T-helper 1 cell treated with Interleukin-12 subunit alpha and Interleukin-12 subunit beta and Interleukin-4 antibody, amounts not matched to agents 30 μg/mL and 1 μg/mL, for 36 hours (primary cell): Measurements from ENCODE around the gene SKAP1.
"Not testable (repeated sequence)": the region's sequence is repeated elsewhere in the genome, so short reads cannot be mapped to it uniquely, and the experiment has no call there.

Experiments
- H3K27ac Mint-ChIP-seq: one replicate; pipeline ENCODE4 v1.8.0; 2021; ENCODE audit warnings: mild to moderate bottlenecking, mixed read lengths
- H3K27me3 Mint-ChIP-seq: one replicate; pipeline ENCODE4 v1.8.0; 2021; ENCODE audit warnings: low read depth, mixed read lengths
- H3K36me3 Mint-ChIP-seq: one replicate; pipeline ENCODE4 v1.8.0; 2021; ENCODE audit warnings: low read depth, mixed read lengths
- H3K4me1 Mint-ChIP-seq: one replicate; pipeline ENCODE4 v1.8.0; 2021; ENCODE audit warnings: low read depth, mixed read lengths
- H3K4me3 Mint-ChIP-seq: one replicate; pipeline ENCODE4 v1.8.0; 2021; ENCODE audit warnings: mild to moderate bottlenecking, moderate library complexity, mixed read lengths
- H3K9me3 Mint-ChIP-seq: one replicate; pipeline ENCODE4 v1.8.0; 2021; ENCODE audit warnings: mixed read lengths

Gene SKAP1

DNA sequence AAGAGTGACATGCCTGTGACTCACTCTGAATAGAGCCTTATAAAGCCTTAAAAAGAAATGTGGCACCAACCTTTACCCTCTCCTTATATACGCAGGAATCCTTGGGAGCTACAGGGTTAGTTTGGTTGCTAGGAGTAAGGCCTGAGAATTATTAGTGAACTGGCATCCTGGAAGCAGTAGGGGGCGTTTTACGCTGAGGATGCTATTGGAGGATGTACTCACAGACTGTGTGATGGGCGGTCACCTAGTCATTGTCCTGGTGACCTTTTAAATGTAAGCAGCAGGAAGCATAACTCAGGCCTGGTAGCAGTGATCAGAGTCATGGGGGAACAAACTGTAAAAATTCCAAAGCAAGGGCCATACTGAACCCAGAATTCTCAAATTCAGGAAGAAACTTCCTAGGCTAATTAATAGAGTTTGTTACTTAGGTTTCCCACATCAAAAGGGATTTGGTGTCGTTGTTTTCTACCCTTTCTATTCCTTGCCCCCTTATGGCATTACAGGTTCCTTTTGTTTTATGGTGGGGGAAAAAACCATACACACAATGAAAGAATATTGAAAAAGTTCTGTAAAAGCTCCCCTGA, 168.6 kb downstream of the SKAP1 start:
- no peaks in the 10 kb centered on the region for H3K9me3 Mint-ChIP-seq
- no peak overlapping the region for H3K27ac Mint-ChIP-seq
- peaks cover 15% of the 10 kb centered on the region for H3K4me1 Mint-ChIP-seq
- no peaks in the 10 kb centered on the region for H3K27me3 Mint-ChIP-seq
- H3K4me3 Mint-ChIP-seq, result no peak overlapping the region
- H3K36me3 Mint-ChIP-seq, result peaks cover 1% of the 10 kb centered on the region

- Mint-ChIP-seq H3K4me1 (peaks cover 6% of the 10 kb centered on the region), H3K9me3 (no peaks in the 10 kb centered on the region)
Measured at GRCh38 chr17:48259694-48260291, 170.2 kb downstream of the SKAP1 start.

GRCh38 chr17:48258331-48258730, 171.7 kb downstream of the SKAP1 start:
- no peak overlapping the region for H3K4me3 Mint-ChIP-seq
- no peaks in the 10 kb centered on the region for H3K27me3 Mint-ChIP-seq
- no peaks in the 10 kb centered on the region for H3K9me3 Mint-ChIP-seq
- H3K36me3 Mint-ChIP-seq, result peaks cover 4% of the 10 kb centered on the region
- H3K4me1 Mint-ChIP-seq, result peaks cover 2% of the 10 kb centered on the region
- H3K27ac Mint-ChIP-seq, result no peak overlapping the region

More at GRCh38 chr17:48259694-48260291, 170.2 kb downstream of the SKAP1 start:
- Mint-ChIP-seq H3K36me3 (peaks cover 4% of the 10 kb centered on the region), H3K4me3 (no peak overlapping the region), H3K27me3 (no peaks in the 10 kb centered on the region), H3K27ac (no peak overlapping the region)

- peaks cover 8% of the 10 kb centered on the region for H3K36me3 Mint-ChIP-seq
- H3K27me3 Mint-ChIP-seq, result no peaks in the 10 kb centered on the region
Measured at GRCh38 chr17:48255759-48256158, 174.3 kb downstream of the SKAP1 start.

GRCh38 chr17:48254896-48255295, 175.1 kb downstream of the SKAP1 start:
- Mint-ChIP-seq H3K4me1 (no peaks in the 10 kb centered on the region), H3K9me3 (no peaks in the 10 kb centered on the region), H3K36me3 (peaks cover 8% of the 10 kb centered on the region), H3K27me3 (no peaks in the 10 kb centered on the region), H3K4me3 (no peak overlapping the region), H3K27ac (no peak overlapping the region)

More at GRCh38 chr17:48255759-48256158, 174.3 kb downstream of the SKAP1 start:
- no peaks in the 10 kb centered on the region for H3K4me1 Mint-ChIP-seq
- no peaks in the 10 kb centered on the region for H3K9me3 Mint-ChIP-seq
- H3K27ac Mint-ChIP-seq, result no peak overlapping the region
- no peak overlapping the region for H3K4me3 Mint-ChIP-seq

- Mint-ChIP-seq H3K27me3 (no peaks in the 10 kb centered on the region), H3K27ac (no peak overlapping the region), H3K36me3 (peaks cover 8% of the 10 kb centered on the region), H3K4me1 (no peaks in the 10 kb centered on the region), H3K4me3 (no peak overlapping the region), H3K9me3 (no peaks in the 10 kb centered on the region)
Measured at GRCh38 chr17:48253975-48254374, 176.0 kb downstream of the SKAP1 start.

GRCh38 chr17:48251950-48252349, 178.1 kb downstream of the SKAP1 start:
- Mint-ChIP-seq H3K9me3 (no peaks in the 10 kb centered on the region), H3K36me3 (peaks cover 8% of the 10 kb centered on the region), H3K4me1 (no peaks in the 10 kb centered on the region), H3K27ac (no peak overlapping the region), H3K4me3 (no peak overlapping the region), H3K27me3 (no peaks in the 10 kb centered on the region)

- H3K9me3 Mint-ChIP-seq, result no peaks in the 10 kb centered on the region
- H3K4me1 Mint-ChIP-seq, result no peaks in the 10 kb centered on the region
- no peaks in the 10 kb centered on the region for H3K27me3 Mint-ChIP-seq
- H3K4me3 Mint-ChIP-seq, result no peak overlapping the region
- peaks cover 6% of the 10 kb centered on the region for H3K36me3 Mint-ChIP-seq
- no peak overlapping the region for H3K27ac Mint-ChIP-seq
Measured at GRCh38 chr17:48250949-48251348, 179.1 kb downstream of the SKAP1 start.

DNA sequence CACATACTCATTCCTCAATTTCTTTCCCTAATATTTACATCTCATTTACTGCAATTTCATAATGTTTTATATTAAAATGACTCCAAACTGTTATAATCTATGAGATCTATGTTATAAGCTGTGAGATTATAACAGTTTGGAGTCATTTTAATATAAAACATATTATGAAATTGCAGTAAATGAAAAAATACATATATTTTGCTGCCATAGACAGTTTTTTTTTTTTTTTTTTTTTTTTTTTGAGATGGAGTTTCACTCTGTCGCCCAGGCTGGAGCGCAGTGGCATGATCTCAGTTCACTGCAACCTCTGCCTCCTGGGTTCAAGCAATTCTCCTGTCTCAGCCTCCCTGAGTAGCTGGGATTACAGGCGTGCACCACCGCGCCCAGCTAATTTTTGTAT, 180.0 kb downstream of the SKAP1 start:
- not testable (repeated sequence) for H3K27ac Mint-ChIP-seq, H3K27me3 Mint-ChIP-seq

GRCh38 chr17:48247603-48248002, 182.4 kb downstream of the SKAP1 start:
- no peaks in the 10 kb centered on the region for H3K27me3 Mint-ChIP-seq
- H3K9me3 Mint-ChIP-seq, result no peaks in the 10 kb centered on the region
- no peak overlapping the region for H3K4me3 Mint-ChIP-seq
- no peaks in the 10 kb centered on the region for H3K36me3 Mint-ChIP-seq
- H3K27ac Mint-ChIP-seq, result no peak overlapping the region
- peaks cover 8% of the 10 kb centered on the region for H3K4me1 Mint-ChIP-seq

More for the DNA sequence above, 180.0 kb downstream of the SKAP1 start:
- not testable (repeated sequence) for H3K36me3 Mint-ChIP-seq, H3K4me3 Mint-ChIP-seq, H3K4me1 Mint-ChIP-seq, H3K9me3 Mint-ChIP-seq

DNA sequence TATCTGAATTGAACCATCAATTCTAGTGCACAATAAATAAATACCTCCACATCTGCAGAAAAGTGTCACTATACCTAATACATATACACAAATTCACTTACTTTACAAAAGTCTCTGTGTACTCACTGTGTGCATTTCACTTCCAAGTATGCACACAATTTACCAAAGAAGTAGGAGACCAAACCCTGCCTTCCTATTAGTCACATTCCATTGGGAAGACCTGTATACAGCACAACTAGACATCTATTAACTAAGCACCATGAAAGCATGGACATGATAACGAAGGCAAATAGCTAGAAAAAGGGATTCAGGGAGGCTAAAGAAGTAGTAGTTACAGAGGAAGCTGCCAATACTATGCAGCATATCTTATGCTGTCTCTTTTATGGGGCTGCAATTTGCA, 183.0 kb downstream of the SKAP1 start:
- Mint-ChIP-seq H3K27ac (no peak overlapping the region), H3K9me3 (no peaks in the 10 kb centered on the region), H3K4me3 (no peak overlapping the region), H3K36me3 (no peaks in the 10 kb centered on the region), H3K27me3 (no peaks in the 10 kb centered on the region), H3K4me1 (peaks cover 8% of the 10 kb centered on the region)

- H3K27ac Mint-ChIP-seq, result no peak overlapping the region
- no peaks in the 10 kb centered on the region for H3K27me3 Mint-ChIP-seq
Measured at GRCh38 chr17:48246612-48247011, 183.4 kb downstream of the SKAP1 start.

DNA sequence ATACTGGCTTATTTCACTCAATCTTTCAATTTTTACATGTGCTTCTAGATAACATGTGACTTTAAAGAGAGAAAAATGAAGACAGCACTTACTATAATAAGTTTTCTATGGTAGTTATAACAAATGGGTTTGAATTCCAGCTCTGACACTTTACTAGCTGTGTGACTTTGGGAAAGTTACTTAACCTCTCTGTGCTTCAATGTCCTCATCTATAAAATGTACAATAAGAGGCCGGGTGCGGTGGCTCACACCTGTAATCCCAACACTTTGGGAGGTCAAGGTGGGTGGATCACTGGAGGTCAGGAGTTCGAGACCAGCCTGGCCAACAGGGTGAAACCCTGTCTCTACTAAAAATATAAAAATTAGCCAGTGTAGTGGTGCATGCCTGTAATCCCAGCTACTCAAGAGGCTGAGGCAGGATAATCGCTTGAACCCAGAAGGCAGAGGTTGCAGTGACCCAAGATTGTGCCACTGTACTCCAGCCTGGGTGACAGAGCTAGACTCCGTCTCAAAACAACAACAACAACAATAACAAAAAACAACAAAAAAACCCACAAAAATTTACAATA, 184.5 kb downstream of the SKAP1 start:
- not testable (repeated sequence) for H3K4me3 Mint-ChIP-seq, H3K9me3 Mint-ChIP-seq, H3K27ac Mint-ChIP-seq, H3K27me3 Mint-ChIP-seq, H3K36me3 Mint-ChIP-seq
- peaks cover 21% of the 10 kb centered on the region for H3K4me1 Mint-ChIP-seq

More at GRCh38 chr17:48246612-48247011, 183.4 kb downstream of the SKAP1 start:
- Mint-ChIP-seq H3K9me3 (no peaks in the 10 kb centered on the region), H3K4me3 (no peak overlapping the region), H3K4me1 (peaks cover 11% of the 10 kb centered on the region), H3K36me3 (no peaks in the 10 kb centered on the region)

- no peak overlapping the region for H3K27ac Mint-ChIP-seq
- peaks cover 23% of the 10 kb centered on the region for H3K4me1 Mint-ChIP-seq
- H3K36me3 Mint-ChIP-seq, result no peaks in the 10 kb centered on the region
- H3K4me3 Mint-ChIP-seq, result no peak overlapping the region
- H3K9me3 Mint-ChIP-seq, result no peaks in the 10 kb centered on the region
- H3K27me3 Mint-ChIP-seq, result no peaks in the 10 kb centered on the region
Measured at GRCh38 chr17:48244814-48245213, 185.2 kb downstream of the SKAP1 start.

DNA sequence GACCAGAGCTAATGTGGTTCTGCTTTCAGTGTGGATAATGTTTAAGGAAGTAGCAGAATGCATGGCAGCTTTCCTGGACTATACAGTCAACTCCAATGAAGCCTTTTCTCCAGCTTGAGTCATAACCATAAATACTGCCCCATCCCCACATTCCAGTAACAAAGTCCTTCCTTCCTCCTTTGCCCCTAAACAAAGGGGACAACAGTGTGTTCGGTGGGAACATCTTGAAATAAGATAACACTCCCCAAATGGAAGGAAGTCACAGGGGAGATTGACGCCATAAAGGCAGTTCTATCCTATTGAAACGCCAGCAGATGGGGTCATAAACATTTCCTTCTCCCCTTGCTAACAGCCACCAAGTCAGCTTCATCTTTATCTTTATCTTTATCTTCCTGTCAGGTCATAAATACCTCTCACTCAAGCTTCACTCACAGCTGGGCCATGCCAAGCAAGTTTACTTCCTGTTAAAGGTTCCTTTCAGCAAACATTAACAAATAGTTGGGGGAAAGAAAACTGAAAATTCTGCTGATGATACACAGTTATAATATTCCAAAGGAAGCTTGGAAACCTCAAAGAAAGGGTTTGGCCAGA, 185.8 kb downstream of the SKAP1 start:
- Mint-ChIP-seq H3K36me3 (no peaks in the 10 kb centered on the region), H3K27ac (peak overlapping the region; percentile 14), H3K4me1 (peaks cover 27% of the 10 kb centered on the region), H3K4me3 (no peak overlapping the region), H3K27me3 (no peaks in the 10 kb centered on the region), H3K9me3 (no peaks in the 10 kb centered on the region)
